Body of pancreas (tissue), 4 donors: ENCODE measurements around the gene ACOX1. TPM values are rescaled to one million over a fixed set of nuclear protein-coding genes. Genes with fewer than 3 reads are reported as not detected.

Experiments used
- ATAC-seq: fragments of 150-250 bp; one replicate; pipeline ENCODE4 v1.9.1; 2016
- DNase-seq, 4 donors: peaks; one replicate each; pipeline ENCODE4 v3.0.0-alpha.2; 2019
- H3K27ac ChIP-seq, 4 donors: fragments of 200-600 bp; sonication (generic); 1 replicate in 3 of 4; 2 replicates in 1 of 4; pipeline versions ENCODE4 v1.5.1 to v1.6.1; 2016 to 2019; ENCODE audit warnings: mild to moderate bottlenecking in 1 of 4, mixed read lengths in 1 of 4, moderate library complexity in 1 of 4
- H3K27me3 ChIP-seq, 2 donors: fragments of 200-600 bp; sonication (generic); one replicate each; pipeline ENCODE4 v1.6.0; 2016; ENCODE audit warnings: mild to moderate bottlenecking in 1 of 2
- H3K36me3 ChIP-seq, 2 donors: fragments of 200-600 bp; sonication (generic); replicated peaks in 1 of 2; 2 replicates each; pipeline ENCODE4 v1.5.1; 2016; ENCODE audit warnings: low read depth in 2 of 2; ENCODE audit not compliant: insufficient read depth in 1 of 2
- H3K4me1 ChIP-seq: fragments of 200-600 bp; sonication (generic); one replicate; pipeline ENCODE4 v1.6.0; 2016
- H3K4me3 ChIP-seq, 2 donors: fragments of 200-600 bp; sonication (generic); 1 replicate in 1 of 2; 2 replicates in 1 of 2; pipeline ENCODE4 v1.5.1; 2016 to 2019
- H3K9me3 ChIP-seq, 3 donors: fragments of 200-600 bp; sonication (generic); 1 replicate in 2 of 3; 2 replicates in 1 of 3; pipeline ENCODE4 v1.5.1; 2016
- POLR2A ChIP-seq, 3 donors: fragments of 450-650 bp; IDR thresholded peaks; one replicate each; pipeline ENCODE4 v1.6.1; 2016; ENCODE audit warnings: antibody characterized with exemption in 3 of 3, mild to moderate bottlenecking in 2 of 3
- WGBS, 2 donors: methylation state at CpG; one replicate each; pipeline ENCODE4 v1.1.5; 2017; 5-methylcytosine and 5-hydroxymethylcytosine counted together
- intact Hi-C: fragments of 100-400 bp; cut with DNase I; formaldehyde crosslinking; loops from one replicate; pipeline ENCODE4 v1.15.1; 2023
- total RNA-seq, 2 donors: library from RNA; depleted of rRNA; stranded (reverse); fragments of >200 nt; gene quantifications; one replicate each; pipeline ENCODE4 v1.1.0, GENCODE V29; 2016
- TF ChIP-seq, protein P1 (sequence below), 7 experiments: fragments of 450-650 bp in 4 of 7; fragments of 200-600 bp in 3 of 7; sonication (generic) in 3 of 7; IDR thresholded peaks; one replicate each; pipeline ENCODE4 v1.5.1; 2016 to 2019; ENCODE audit warnings: antibody characterized with exemption in 7 of 7

ACOX1 gene
- total RNA-seq, 2 donors from 2014 or later, result 69.0 to 77.1 TPM

DNA sequence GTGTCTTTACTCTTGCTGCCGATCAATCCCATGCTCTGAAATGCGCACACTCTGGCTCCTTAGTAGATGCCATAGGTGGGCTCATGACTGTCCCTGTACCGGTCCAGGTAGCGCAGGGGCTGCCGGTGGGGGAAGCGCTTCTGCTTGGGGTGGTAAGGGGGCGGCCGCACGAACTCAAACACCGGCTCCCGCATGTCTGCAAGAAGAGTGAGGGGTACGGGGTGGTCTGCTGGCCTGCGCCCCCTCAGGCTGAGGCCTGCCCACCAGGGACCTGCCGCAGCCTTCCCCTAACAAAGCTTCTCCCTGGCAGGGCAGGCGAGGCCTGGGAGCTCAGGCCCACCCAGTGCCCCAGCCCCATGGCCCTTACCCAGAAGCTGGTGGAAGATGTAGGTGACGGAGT lies 80.2 kb downstream of the ACOX1 start:
- Histone ChIP-seq H3K27ac (no peak overlapping the region), H3K9me3 (no peaks in the 10 kb centered on the region), H3K27me3 (no peaks in the 10 kb centered on the region), H3K4me1 (peaks cover 38% of the 10 kb centered on the region), H3K4me3 (no peak overlapping the region), H3K36me3 (peaks cover 8 to 18% of the 10 kb centered on the region in 2 donors)
- DNase-seq, result no peak
- ATAC-seq, result no peak
- TF ChIP-seq, protein P1, sequence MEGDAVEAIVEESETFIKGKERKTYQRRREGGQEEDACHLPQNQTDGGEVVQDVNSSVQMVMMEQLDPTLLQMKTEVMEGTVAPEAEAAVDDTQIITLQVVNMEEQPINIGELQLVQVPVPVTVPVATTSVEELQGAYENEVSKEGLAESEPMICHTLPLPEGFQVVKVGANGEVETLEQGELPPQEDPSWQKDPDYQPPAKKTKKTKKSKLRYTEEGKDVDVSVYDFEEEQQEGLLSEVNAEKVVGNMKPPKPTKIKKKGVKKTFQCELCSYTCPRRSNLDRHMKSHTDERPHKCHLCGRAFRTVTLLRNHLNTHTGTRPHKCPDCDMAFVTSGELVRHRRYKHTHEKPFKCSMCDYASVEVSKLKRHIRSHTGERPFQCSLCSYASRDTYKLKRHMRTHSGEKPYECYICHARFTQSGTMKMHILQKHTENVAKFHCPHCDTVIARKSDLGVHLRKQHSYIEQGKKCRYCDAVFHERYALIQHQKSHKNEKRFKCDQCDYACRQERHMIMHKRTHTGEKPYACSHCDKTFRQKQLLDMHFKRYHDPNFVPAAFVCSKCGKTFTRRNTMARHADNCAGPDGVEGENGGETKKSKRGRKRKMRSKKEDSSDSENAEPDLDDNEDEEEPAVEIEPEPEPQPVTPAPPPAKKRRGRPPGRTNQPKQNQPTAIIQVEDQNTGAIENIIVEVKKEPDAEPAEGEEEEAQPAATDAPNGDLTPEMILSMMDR (IDR thresholded peaks at IDR 0.05), result no peak
- no peak for TF ChIP-seq POLR2A (IDR thresholded peaks at IDR 0.05)
- 95% methylated on average over 4 to 16 of the region's 16 CpGs for WGBS, 2 donors
- intact Hi-C loops, result no loop called here

GRCh38 chr17:75898065-75898464 lies 80.9 kb downstream of the ACOX1 start:
- Histone ChIP-seq H3K9me3 (no peaks in the 10 kb centered on the region), H3K27me3 (no peaks in the 10 kb centered on the region), H3K27ac (no peak overlapping the region), H3K4me3 (no peak overlapping the region), H3K4me1 (peaks cover 31% of the 10 kb centered on the region), H3K36me3 (peaks cover 8 to 18% of the 10 kb centered on the region in 2 donors)
- intact Hi-C loops, result no loop called here
- DNase-seq (no peak), ATAC-seq (no peak)
- WGBS, 2 donors, result 83 to 91% methylated on average over 7 to 8 of the region's 8 CpGs
- TF ChIP-seq, protein P1 (IDR thresholded peaks at IDR 0.05), result no peak
- TF ChIP-seq POLR2A (IDR thresholded peaks at IDR 0.05), result no peak

DNA sequence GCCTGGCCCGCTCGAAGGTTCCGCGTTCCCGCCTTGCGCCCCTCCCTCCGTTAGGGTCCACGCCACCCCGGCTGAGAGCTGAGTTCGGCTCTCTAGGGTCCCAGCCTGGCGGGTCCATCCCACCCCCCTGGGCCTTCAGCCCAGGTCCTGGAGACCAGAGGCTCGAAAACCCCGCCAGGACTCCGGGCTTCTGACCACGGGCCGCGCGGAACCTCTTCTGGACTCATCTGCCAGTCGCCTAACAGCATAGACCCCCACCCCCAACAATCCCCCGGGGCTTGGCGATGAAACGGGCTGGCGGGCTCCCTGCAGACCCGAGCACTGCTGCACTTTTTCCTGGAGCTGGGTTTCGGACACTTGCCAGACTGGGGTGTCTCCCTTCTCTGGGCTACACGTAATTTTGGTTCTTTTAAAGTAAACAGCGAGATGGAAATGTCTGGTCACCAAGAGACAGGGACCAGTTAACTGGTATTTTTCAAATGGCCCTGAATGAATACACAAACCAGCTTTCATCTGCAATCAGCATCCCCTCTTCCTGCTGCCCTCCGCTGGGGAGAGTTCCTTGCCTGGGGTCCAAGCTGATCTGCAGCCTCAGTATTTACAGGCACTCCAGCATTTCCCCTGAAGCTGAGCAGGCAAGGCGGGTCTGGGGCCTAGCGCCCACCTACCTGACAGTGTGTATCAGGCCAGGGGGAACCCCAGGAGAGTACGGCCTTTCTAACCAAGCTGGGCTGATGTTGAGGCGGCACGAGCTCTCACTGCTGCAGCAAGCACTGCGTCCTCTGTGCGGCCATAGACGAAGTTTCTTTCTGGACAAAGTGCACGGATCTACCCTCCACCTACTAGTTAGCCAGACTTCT lies 81.6 kb downstream of the ACOX1 start:
- 54 to 68% methylated on average over 29 to 37 of the region's 37 CpGs for WGBS, 2 donors
- Histone ChIP-seq H3K36me3 (peaks cover 8 to 18% of the 10 kb centered on the region in 2 donors), H3K27me3 (no peaks in the 10 kb centered on the region), H3K9me3 (no peaks in the 10 kb centered on the region), H3K27ac (peak overlapping the region; percentile 80 to 97 (median 96)), H3K4me1 (peaks cover 29% of the 10 kb centered on the region), H3K4me3 (peak overlapping the region in 1 of 2 donors; percentile 43)
- no peak for DNase-seq
- ATAC-seq, result no peak
- intact Hi-C loops, result no loop called here
- TF ChIP-seq POLR2A (IDR thresholded peaks at IDR 0.05), result no peak
- TF ChIP-seq, protein P1 (IDR thresholded peaks at IDR 0.05), result no peak

GRCh38 chr17:75896415-75897159 lies 82.4 kb downstream of the ACOX1 start, which contains the start of gene TRIM65:
Gene TRIM65, minus strand, starts transcription at chr17:75896951. Its CDS starts 14 bp downstream, at chr17:75896937.
- ATAC-seq, result peak; percentile 86
- TF ChIP-seq, protein P1 (IDR thresholded peaks at IDR 0.05), result peak in 3 of 7 experiments; percentile 36 to 52 (median 43)
- peak; percentile 82 to 87 (median 85) for TF ChIP-seq POLR2A (IDR thresholded peaks at IDR 0.05)
- Histone ChIP-seq H3K4me1 (peaks cover 29% of the 10 kb centered on the region), H3K9me3 (no peaks in the 10 kb centered on the region), H3K27me3 (no peaks in the 10 kb centered on the region), H3K36me3 (peaks cover 8 to 15% of the 10 kb centered on the region in 2 donors), H3K27ac (peak within 1 kb of the TSS; percentile 80 to 97 (median 96)), H3K4me3 (peak within 1 kb of the TSS; percentile 43 to 54)
- 1% methylated on average over 58 of the region's 102 CpGs; no CpG with 5 or more reads in 1 of the 2 donors for WGBS, 2 donors
- intact Hi-C loops, result no loop called here
- DNase-seq, result peak; percentile 81 to 89 (median 84)
